Raji (cell line): ENCODE measurements around the gene LRRC27.

Source experiments
- POLR2A ChIP-seq: IDR thresholded peaks from 2 replicates; pipeline ENCODE4 v1.6.1; 2011; ENCODE audit warnings: low read depth, low read length, control low read depth; ENCODE audit not compliant: insufficient read depth

The LRRC27 gene

DNA sequence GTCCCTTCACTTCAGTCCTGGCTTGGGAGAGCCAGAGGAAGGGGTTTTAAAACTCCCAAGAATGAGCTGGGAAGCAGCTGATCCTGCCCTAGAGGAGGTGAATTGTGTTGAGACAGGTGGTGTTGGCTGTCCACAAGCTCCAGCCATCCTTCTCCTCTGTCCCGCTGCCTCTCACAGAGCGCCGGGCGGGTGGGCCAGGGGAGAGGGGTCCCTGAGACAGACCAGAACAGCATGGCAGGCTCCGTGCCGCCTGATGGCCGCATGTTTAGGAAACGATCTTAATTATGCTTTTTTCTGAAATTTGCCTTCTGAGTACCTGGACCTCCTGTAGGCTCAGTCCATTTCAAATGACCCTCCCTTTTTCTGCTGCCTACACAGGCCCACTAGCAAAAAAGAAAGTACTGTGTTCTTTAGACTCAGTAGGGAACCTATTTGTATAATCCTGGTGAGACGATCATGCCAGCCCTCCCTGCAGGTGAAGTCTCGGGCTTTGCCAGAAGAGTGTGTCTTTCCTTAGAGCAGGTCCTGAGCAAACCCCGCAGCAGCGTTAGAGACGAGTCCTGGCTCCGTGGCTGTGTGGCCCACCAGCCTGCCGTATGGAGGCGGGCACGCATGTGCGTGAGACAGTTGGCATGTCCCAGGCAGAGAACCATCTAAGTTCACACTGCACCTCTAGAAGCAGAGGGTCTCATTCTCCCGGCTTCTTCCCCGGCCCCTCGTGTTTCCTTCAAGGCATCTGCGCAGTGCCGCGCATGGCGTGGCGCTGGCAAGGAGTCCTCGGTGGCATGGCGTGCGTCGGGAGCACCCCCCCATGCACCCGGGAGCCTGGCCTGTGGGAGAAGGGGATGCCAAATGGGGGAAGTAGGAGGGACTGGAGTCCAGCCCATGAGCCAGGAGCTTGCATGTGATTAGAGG, 38.7 kb downstream of the LRRC27 start:
- no peak for TF ChIP-seq POLR2A

DNA sequence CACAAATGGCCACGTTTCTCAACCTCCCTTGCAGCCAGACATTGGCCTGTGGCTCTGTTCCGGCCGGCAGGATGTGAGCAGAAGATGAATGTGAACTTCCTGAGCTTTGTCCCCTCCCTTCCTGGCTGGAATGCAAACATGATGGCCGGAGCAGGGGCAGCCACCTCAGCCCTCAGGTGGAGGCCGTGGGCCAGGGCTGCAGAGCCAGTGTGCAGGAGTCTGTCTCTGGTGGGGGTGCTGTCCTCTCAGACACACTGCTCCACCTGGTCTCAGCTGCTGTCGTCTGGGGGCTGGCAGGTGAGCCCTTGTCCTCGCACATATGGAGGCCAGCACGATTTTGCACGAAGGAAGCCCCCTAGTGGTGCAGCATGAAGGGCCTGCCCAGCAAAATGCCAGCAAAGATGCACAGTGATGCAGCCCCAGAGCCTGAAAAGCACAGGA, 39.7 kb downstream of the LRRC27 start:
- no peak for TF ChIP-seq POLR2A

DNA sequence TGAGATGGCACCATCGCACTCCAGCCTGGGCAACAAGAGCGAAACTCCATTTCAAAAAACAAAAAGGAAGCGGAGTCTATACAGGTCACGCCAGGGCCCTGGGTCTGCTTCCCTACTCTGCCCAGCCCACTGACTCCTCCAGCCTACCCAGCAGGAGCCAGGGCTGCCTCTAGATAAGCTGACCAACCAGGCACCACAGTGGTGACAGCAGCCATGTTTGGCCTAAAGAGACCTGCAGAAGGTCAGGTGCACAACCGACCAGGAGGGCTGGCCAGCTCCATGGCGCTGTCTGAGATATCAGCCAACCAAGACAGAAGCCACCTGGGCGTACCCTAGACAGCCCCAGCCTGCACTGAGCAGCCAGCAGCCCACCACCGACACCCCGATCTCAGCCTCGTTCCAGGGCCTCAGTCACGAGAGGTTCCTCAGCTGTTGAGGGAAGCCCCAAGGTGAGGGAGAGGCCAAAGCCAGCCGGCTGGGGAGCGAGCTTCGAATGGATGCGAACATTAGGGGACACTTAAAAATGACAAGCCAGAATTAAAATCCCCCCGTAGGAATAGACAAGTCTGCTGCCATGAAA, 40.6 kb downstream of the LRRC27 start:
- TF ChIP-seq POLR2A = no peak

DNA sequence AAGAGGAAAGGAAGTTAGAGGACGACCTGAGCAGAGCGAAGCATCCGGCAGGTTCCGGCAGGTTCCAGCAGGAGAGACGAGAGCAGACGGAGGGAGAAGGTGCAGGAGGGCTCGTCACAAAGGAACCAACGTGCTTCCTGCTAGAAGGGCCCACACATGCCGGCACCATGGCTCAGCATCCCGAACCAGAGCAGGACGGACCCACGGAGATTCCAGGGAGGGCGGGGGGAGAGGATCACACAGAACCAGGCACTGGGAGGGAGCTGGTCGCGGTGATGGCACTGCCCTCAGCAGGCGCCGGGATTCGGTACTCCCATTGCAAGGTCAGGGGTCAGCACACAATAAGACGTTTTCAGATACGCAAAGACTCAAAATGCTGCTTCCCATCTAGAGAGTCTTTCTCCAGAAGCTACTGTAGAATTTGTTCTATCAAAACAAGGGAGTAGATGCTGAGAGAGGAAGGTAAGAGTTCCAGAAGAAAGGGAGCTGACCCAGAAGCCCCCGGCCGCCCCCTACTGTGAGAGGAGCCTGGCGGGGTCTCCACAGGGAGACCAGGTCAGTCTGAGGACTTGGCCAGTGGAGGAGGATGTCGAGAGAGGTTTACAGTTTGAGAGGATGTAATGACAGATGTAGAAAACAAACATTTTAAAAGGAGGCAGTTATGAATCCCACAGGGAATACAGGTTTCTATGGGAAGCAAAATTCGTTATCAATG, 41.4 kb downstream of the LRRC27 start:
- no peak for TF ChIP-seq POLR2A

DNA sequence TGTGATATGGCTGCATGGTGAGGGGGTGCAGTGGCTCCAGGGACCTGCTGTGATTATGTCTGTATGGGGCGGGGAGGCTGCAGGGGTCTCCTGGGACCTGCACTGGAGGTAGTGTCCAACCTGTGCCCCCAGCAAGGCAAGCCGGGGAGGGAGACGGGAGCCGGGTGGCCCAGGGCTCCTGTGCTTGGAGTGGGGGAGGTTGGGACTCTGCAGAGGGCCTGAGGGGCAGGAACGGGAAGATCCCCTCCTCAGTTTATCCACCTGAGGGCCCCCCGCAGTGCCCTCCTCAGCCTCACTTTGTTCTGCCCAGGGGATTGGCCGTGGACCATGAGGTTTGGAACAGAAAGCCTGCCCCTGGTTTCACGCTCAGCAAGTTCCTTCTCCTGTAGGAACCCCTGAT, 42.2 kb downstream of the LRRC27 start:
- no peak for TF ChIP-seq POLR2A

DNA sequence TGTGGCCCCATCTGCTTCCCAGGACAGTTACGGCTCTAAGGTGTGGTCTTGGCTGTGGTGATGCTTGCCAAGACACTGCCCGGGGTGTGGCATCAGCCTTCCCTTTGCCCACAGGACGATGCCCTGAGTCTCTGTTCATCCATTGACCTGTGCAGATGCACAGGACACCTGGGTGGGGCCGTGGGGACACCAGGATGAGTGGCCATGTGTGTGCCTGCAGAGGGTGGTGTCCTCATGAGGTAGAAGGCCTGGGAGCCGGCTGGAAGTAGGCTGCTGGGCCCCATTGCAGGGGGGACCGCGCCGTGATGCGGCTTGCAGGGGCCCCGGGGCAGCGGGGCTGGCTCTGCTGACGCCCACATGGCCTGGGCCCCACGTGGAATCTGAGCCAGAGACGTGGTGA, 42.6 kb downstream of the LRRC27 start:
- TF ChIP-seq POLR2A = no peak

DNA sequence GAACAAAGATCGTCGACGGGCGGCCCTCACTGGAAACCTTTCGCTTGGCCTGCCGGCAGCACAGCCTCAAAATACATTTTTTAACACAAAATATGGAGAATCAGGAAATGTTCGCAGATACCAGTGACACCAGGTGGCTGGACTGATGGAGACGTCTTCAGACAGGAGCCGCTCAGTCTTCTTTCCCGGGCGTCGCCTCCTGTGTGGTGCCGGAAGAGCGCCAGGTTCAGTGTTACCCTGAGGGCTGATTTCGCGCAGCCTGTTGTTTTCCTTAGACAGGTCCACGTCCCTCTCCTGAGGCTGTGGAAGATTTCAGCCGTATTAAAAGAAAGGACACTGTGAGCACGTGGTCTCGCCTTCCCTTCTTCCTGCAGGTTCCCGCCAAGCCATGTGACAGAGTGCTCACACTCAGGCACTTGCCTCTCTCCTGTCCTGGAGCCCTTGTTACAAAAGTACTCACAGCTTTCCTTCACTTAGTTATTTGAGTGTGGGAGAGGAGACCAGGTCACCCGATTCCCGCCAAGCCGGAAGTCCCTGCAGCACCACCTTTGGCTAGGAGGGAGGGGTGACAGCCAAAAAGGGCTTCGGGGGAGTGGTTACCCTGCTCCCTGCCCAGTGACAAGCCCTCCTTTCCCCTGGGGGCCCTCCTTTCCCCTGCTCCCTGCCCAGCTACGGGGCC, 43.3 kb downstream of the LRRC27 start:
- TF ChIP-seq POLR2A = no peak

DNA sequence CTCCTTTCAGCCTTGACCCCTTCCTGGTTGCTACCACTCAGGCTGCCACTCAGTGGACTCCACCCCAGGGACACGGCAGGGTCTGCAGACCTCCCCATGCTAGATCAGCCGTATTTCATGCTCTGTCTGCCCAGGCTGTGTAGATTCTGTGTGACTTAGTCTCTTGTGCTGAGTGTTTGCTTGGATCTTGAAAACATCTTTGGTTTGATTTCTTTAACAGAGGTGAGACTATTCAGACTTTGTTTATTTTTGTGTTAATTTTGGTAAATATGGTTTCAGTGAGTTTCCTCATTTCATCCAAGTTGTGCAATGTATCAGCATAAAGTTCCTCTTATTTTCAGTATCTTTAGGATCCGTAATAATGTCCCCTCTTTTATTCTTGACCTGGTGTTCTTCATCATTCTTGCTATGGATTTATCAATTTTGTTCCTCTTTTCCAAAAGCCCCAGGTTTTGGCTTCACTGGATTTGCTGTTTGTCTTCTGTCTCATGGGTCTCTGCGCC, 43.9 kb downstream of the LRRC27 start:
- no peak for TF ChIP-seq POLR2A

DNA sequence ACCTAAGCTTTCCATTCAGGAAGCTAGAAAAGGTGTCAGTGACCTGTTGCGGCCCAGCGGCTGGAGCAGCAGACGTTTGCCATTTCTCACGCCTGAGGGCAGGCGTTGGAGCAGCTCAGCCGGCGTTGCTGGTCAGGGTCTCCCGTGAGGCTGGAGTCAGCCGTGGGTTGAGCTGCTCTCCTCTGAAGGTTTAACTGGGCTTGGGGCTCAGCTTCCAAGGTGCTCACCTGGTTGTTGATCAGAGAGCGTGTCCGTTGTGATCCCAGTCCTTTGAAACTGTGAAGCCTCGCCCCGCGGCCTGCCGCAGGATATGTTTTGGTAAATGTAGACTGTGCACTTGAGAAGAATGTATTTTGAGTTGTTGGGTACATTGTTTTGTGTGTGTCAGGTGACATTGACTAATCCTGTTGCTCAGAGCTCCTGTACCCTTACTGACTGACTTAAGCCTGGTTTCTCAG, 44.4 kb downstream of the LRRC27 start:
- TF ChIP-seq POLR2A = no peak

DNA sequence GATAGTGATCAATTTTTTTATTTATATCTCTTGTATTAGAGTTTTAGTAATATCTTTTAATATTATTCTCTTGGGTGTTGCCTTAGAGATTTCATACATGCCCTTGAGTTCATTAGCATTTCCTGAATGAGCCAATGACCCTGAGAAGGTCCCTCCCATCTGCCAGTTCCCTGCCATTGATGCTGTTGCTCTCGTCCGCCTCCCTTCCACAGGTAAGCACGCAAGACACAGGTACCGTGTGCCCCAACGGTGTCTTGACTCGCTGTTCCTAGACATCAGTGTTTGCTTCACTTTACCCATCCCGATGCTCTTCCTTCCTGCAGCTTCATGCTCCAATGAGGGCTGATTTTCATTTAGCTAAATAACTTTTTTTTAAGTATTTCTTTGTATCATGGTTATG, 45.3 kb downstream of the LRRC27 start:
- no peak for TF ChIP-seq POLR2A

DNA sequence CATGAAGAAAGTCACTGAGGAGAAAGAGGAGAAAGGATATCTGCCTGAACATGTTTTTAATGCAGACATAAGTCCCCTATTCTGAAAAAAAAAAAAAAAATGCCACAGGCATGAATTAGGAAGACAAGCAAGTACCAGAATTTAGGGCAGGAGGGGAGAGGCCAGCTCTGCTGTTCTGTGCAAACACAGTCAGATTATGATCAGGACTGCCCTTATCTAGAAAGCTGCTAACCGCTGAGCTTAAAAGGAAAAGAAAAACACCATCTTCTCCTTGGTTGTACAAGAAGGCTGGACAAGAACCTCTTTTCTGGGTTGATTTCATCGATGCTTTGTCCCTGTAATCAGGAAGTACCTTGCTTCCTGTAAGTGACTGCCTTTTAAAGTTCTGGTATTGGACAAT, 49.7 kb downstream of the LRRC27 start:
- TF ChIP-seq POLR2A = no peak

DNA sequence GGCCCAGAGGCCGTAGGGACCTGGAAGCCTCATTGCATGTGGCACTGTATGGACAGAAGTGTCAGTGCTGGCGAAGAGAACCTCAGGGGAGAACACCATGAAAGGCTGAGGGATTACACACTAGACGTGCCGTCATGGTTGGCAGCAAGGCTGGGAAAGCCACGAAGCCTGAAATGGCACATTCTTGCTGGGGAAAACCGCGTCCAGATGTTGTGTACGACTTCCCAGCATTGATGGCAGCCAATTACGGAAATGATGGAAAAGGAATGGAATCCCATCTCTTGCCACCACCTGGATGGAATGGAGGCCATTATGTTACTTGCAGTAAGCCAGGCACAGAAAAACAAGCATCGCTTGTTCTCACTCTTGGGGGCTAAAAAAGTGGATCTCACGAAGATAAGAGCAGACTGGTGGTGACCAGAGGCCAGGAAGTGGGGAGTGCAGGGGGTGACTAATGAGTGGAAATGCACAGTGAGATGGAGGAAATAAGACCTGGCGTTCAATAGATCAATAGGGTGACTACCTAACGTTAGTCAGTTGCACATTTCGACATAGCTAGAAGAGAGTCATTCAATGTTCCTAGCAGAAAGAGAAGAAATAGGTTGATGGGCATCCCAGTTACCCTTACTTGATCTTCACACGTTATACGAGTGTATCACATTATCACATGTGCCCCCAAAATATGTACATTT, 50.4 kb downstream of the LRRC27 start:
- TF ChIP-seq POLR2A = no peak

DNA sequence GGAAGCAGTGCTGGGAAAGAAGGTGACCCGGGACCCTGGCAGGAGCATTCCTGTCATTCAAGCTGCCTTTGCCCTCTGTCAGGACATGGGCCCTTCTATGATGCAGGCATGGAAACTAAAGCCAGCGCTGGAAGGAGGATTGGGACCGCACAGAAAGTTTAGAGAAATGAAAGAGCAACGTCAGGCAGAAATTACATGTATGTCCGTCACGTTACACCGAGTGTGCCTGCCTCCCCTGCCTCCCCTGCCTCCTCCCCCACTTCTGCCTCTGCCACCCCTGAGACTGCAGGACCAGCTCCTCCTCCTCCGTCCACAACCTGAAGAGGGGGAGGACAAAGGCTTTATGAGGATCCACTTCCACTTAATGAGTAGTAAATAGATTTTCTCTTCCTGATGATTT, 51.1 kb downstream of the LRRC27 start:
- TF ChIP-seq POLR2A = no peak

DNA sequence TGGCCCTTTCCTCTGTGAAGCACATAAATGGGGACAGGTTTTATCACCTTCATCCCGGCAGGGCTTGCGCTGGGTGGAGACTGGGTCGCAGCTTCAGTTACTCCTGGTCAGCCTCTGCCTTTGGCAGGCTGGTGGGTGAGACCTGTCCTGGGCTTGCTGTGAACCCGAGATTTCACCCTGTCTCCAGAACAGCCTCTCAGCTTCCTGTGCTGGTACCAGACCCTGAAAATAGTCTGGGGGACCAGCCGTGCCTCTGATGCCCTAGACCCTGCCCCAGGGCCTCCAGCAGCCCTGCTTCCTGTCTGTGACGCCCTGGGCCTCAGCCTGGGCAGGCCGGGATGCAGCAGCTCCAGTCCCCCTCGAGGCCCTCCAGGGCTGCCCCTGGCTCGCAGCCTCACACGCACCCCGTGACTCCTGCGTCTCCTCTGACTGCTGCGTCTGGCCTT, 51.8 kb downstream of the LRRC27 start:
- no peak for TF ChIP-seq POLR2A
